Endothelial cell (in vitro differentiated cells): ENCODE data around the gene RNF121. TPM values are rescaled to one million over a fixed set of nuclear protein-coding genes. Genes with fewer than 3 reads are reported as not detected.
"Not testable (repeated sequence)": the region's sequence is repeated elsewhere in the genome, so short reads cannot be mapped to it uniquely, and the experiment has no call there.

Experiments used
- DNase-seq: peaks from one replicate; pipeline ENCODE4 v3.0.0; 2021; ENCODE audit warnings: low spot score
- H3K27ac Mint-ChIP-seq: one replicate; pipeline ENCODE4 v1.8.0; 2021; ENCODE audit warnings: mixed read lengths, inconsistent platforms; ENCODE audit not compliant: unreplicated experiment
- H3K27me3 Mint-ChIP-seq: one replicate; pipeline ENCODE4 v1.8.0; 2021; ENCODE audit warnings: mild to moderate bottlenecking, moderate library complexity, mixed read lengths, inconsistent platforms; ENCODE audit not compliant: unreplicated experiment
- H3K36me3 Mint-ChIP-seq: one replicate; pipeline ENCODE4 v1.8.0; 2021; ENCODE audit warnings: mild to moderate bottlenecking, low read depth, mixed read lengths, inconsistent platforms; ENCODE audit not compliant: unreplicated experiment
- H3K4me1 Mint-ChIP-seq: one replicate; pipeline ENCODE4 v1.8.0; 2021; ENCODE audit warnings: mild to moderate bottlenecking, mixed read lengths, inconsistent platforms; ENCODE audit not compliant: unreplicated experiment
- H3K4me3 Mint-ChIP-seq: one replicate; pipeline ENCODE4 v1.8.0; 2021; ENCODE audit warnings: mild to moderate bottlenecking, mixed read lengths, inconsistent platforms; ENCODE audit not compliant: unreplicated experiment
- H3K9me3 Mint-ChIP-seq: one replicate; pipeline ENCODE4 v1.8.0; 2021; ENCODE audit warnings: mixed read lengths, inconsistent platforms; ENCODE audit not compliant: unreplicated experiment
- total RNA-seq: library from RNA; stranded (reverse); fragmentation: NEBNext Ultra II Directional; extraction: Animal tissue kit (Norgen Biotek cat#: 25700); gene quantifications from one replicate; pipeline ENCODE4 v1.2.1, GENCODE V29; 2021; ENCODE audit not compliant: unreplicated experiment
- TF ChIP-seq, protein P1 (sequence below): fragments of 200-600 bp; sonication (generic); IDR thresholded peaks from one replicate; pipeline ENCODE4 v1.5.0; 2021; ENCODE audit warnings: antibody characterized with exemption; ENCODE audit not compliant: unreplicated experiment

RNF121 gene
- total RNA-seq, 1 donor from 2014 or later: 37.3 TPM

GRCh38 chr11:71908218-71908617 lies 20.6 kb upstream of the RNF121 start:
- DNase-seq: no peak
- Mint-ChIP-seq H3K27me3 (peaks cover 2% of the 10 kb centered on the region), H3K4me1 (no peaks in the 10 kb centered on the region), H3K9me3 (no peaks in the 10 kb centered on the region), H3K4me3 (no peak overlapping the region), H3K27ac (no peak overlapping the region), H3K36me3 (no peaks in the 10 kb centered on the region)
- TF ChIP-seq, protein P1, sequence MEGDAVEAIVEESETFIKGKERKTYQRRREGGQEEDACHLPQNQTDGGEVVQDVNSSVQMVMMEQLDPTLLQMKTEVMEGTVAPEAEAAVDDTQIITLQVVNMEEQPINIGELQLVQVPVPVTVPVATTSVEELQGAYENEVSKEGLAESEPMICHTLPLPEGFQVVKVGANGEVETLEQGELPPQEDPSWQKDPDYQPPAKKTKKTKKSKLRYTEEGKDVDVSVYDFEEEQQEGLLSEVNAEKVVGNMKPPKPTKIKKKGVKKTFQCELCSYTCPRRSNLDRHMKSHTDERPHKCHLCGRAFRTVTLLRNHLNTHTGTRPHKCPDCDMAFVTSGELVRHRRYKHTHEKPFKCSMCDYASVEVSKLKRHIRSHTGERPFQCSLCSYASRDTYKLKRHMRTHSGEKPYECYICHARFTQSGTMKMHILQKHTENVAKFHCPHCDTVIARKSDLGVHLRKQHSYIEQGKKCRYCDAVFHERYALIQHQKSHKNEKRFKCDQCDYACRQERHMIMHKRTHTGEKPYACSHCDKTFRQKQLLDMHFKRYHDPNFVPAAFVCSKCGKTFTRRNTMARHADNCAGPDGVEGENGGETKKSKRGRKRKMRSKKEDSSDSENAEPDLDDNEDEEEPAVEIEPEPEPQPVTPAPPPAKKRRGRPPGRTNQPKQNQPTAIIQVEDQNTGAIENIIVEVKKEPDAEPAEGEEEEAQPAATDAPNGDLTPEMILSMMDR: no peak

DNA sequence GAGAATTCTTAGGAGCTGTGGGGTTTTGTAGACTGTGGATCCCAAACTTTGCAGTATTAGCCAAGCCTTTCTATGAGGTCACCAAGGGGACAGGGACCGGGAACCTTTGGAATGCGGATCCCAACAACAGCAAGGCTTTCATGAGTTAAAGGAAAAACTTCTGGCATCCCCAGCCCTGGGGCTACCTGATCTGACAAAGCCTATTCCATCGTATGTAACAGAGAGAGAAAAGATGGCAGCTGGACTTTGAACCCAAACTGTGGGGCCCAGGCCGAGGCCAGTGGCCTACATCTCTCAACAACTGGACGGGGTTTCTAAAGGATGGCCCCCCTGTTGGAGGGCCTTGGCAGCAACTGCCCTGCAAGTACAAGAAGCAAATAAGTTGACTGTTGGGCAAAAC lies 18.1 kb upstream of the RNF121 start:
- H3K4me1 Mint-ChIP-seq, H3K4me3 Mint-ChIP-seq, H3K9me3 Mint-ChIP-seq, H3K27me3 Mint-ChIP-seq, H3K36me3 Mint-ChIP-seq, H3K27ac Mint-ChIP-seq, DNase-seq: not testable (repeated sequence)

GRCh38 chr11:71911321-71911985 lies 17.4 kb upstream of the RNF121 start:
- H3K27me3 Mint-ChIP-seq, H3K27ac Mint-ChIP-seq, H3K4me1 Mint-ChIP-seq, H3K36me3 Mint-ChIP-seq, H3K9me3 Mint-ChIP-seq, DNase-seq, H3K4me3 Mint-ChIP-seq: not testable (repeated sequence)

DNA sequence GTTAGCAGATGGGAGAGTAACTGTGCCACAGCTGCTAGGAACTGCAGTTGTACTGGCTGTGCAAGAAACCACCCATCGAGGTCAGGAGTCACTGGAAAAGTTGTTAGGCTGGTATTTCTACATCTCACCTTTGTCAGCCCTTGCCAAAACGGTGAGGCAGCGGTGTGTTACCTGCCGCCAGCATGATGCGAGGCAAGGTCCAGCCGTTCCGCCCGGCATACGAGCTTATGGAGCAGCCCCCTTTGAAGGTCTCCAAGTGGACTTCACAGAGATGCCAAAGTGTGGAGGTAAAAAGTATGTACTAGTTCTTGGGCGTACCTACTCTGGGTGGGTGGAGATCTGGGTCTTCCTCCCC lies 16.9 kb upstream of the RNF121 start:
- not testable (repeated sequence) for H3K9me3 Mint-ChIP-seq, H3K4me1 Mint-ChIP-seq, H3K36me3 Mint-ChIP-seq, H3K27me3 Mint-ChIP-seq, DNase-seq, H3K4me3 Mint-ChIP-seq, H3K27ac Mint-ChIP-seq

- no peaks in the 10 kb centered on the region for H3K27me3 Mint-ChIP-seq
- H3K27ac Mint-ChIP-seq: no peak overlapping the region
- H3K9me3 Mint-ChIP-seq: no peaks in the 10 kb centered on the region
- peaks cover 8% of the 10 kb centered on the region for H3K36me3 Mint-ChIP-seq
- DNase-seq: no peak
- no peaks in the 10 kb centered on the region for H3K4me1 Mint-ChIP-seq
- H3K4me3 Mint-ChIP-seq: no peak overlapping the region
- TF ChIP-seq, protein P1: no peak
These were observed 14.9 kb upstream of the RNF121 start for GRCh38 chr11:71913756-71914526.

GRCh38 chr11:71914617-71915189 lies 14.1 kb upstream of the RNF121 start:
- TF ChIP-seq, protein P1: no peak
- Mint-ChIP-seq H3K27me3 (no peaks in the 10 kb centered on the region), H3K36me3 (peaks cover 8% of the 10 kb centered on the region), H3K4me1 (no peaks in the 10 kb centered on the region), H3K4me3 (no peak overlapping the region), H3K9me3 (no peaks in the 10 kb centered on the region), H3K27ac (no peak overlapping the region)
- no peak for DNase-seq
